ENCODE measurements around the gene COLQ. TPM values are rescaled to one million over a fixed set of nuclear protein-coding genes. Genes with fewer than 3 reads are reported as not detected.
"Not testable (repeated sequence)": the region's sequence is repeated elsewhere in the genome, so short reads cannot be mapped to it uniquely, and the experiment has no call there.

The COLQ gene
- total RNA-seq, 1 experiment from 2014 or later = 0.44 TPM

- Mint-ChIP-seq H3K36me3 (ENCODE audit: insufficient read depth, unreplicated experiment) (no peaks in the 10 kb centered on the region), H3K4me3 (ENCODE audit: unreplicated experiment) (no peak overlapping the region), H3K27ac (ENCODE audit: low read depth, unreplicated experiment) (no peak overlapping the region), H3K27me3 (ENCODE audit: insufficient read depth, unreplicated experiment) (no peaks in the 10 kb centered on the region), H3K4me1 (ENCODE audit: insufficient read depth, unreplicated experiment) (no peaks in the 10 kb centered on the region), H3K9me3 (ENCODE audit: unreplicated experiment) (no peaks in the 10 kb centered on the region)
- no peak for DNase-seq (ENCODE audit: unreplicated experiment)
- BruUV-seq (replicated peaks) = no TSS peak
- CTCF ChIA-PET = interaction anchor here (0.6 kb wide), 1 partner anchor 351 kb away, joined by 5 read pairs; no protein-coding TSS in a partner anchor
- POLR2A ChIA-PET = no interaction called here
- intact Hi-C loops (cut with micrococcal nuclease) = no loop called here
- TF ChIP-seq, protein P1, sequence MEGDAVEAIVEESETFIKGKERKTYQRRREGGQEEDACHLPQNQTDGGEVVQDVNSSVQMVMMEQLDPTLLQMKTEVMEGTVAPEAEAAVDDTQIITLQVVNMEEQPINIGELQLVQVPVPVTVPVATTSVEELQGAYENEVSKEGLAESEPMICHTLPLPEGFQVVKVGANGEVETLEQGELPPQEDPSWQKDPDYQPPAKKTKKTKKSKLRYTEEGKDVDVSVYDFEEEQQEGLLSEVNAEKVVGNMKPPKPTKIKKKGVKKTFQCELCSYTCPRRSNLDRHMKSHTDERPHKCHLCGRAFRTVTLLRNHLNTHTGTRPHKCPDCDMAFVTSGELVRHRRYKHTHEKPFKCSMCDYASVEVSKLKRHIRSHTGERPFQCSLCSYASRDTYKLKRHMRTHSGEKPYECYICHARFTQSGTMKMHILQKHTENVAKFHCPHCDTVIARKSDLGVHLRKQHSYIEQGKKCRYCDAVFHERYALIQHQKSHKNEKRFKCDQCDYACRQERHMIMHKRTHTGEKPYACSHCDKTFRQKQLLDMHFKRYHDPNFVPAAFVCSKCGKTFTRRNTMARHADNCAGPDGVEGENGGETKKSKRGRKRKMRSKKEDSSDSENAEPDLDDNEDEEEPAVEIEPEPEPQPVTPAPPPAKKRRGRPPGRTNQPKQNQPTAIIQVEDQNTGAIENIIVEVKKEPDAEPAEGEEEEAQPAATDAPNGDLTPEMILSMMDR (IDR thresholded peaks at IDR 0.05; ENCODE audit: unreplicated experiment) = no peak
Measured at GRCh38 chr3:15460891-15461531, 60.5 kb downstream of the COLQ start.

DNA sequence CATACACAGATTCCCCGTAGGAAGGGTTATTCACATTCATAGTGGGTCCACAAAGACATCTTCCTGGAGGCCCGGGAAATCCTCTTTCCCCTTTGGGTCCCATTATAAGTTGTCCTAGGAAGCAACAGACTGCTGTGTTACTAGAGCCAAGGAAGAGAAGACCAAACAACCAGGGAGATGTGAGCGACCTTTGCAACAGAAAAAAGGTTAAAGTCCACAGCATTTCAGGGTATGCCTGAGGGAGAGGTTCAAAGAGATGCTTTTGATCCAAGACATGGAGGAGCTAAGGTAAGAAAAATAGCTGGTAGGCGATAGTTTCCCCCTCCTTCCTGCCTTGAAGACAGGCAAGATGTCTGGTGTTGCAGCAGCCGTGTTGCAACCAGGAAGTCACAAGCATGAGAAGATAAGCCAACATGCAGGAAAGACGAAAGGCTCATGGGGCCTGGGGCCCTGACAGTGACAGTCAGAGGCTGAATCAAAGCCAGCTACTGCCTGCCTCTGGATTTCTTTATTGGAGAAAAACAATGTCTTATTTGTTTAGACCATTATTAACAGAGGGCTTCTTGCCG is 63.2 kb downstream of the COLQ start:
- Mint-ChIP-seq H3K4me3 (ENCODE audit: unreplicated experiment) (no peak overlapping the region), H3K27me3 (ENCODE audit: insufficient read depth, unreplicated experiment) (no peaks in the 10 kb centered on the region), H3K4me1 (ENCODE audit: insufficient read depth, unreplicated experiment) (no peaks in the 10 kb centered on the region), H3K9me3 (ENCODE audit: unreplicated experiment) (no peaks in the 10 kb centered on the region), H3K36me3 (ENCODE audit: insufficient read depth, unreplicated experiment) (no peaks in the 10 kb centered on the region), H3K27ac (ENCODE audit: low read depth, unreplicated experiment) (no peak overlapping the region)
- intact Hi-C loops (cut with micrococcal nuclease) = no loop called here
- TF ChIP-seq, protein P1 (IDR thresholded peaks at IDR 0.05; ENCODE audit: unreplicated experiment) = no peak
- ChIA-PET POLR2A (no interaction called here), CTCF (no interaction called here)
- no TSS peak for BruUV-seq (replicated peaks)
- DNase-seq (ENCODE audit: unreplicated experiment) = no peak

- H3K27ac Mint-ChIP-seq (ENCODE audit: low read depth, unreplicated experiment); H3K4me1 Mint-ChIP-seq (ENCODE audit: insufficient read depth, unreplicated experiment); H3K4me3 Mint-ChIP-seq (ENCODE audit: unreplicated experiment); H3K36me3 Mint-ChIP-seq (ENCODE audit: insufficient read depth, unreplicated experiment); DNase-seq (ENCODE audit: unreplicated experiment); H3K27me3 Mint-ChIP-seq (ENCODE audit: insufficient read depth, unreplicated experiment); H3K9me3 Mint-ChIP-seq (ENCODE audit: unreplicated experiment); BruUV-seq (replicated peaks); intact Hi-C loops (cut with micrococcal nuclease): not testable (repeated sequence)
- ChIA-PET POLR2A (interaction anchor here (1.0 kb wide), 1 partner anchor 10 kb away, joined by 5 read pairs; no protein-coding TSS in a partner anchor), CTCF (interaction anchor here (1.5 kb wide), 1 partner anchor 9 kb away, joined by 3 read pairs; no protein-coding TSS in a partner anchor)
Measured at GRCh38 chr3:15456915-15457314, 64.6 kb downstream of the COLQ start.

DNA sequence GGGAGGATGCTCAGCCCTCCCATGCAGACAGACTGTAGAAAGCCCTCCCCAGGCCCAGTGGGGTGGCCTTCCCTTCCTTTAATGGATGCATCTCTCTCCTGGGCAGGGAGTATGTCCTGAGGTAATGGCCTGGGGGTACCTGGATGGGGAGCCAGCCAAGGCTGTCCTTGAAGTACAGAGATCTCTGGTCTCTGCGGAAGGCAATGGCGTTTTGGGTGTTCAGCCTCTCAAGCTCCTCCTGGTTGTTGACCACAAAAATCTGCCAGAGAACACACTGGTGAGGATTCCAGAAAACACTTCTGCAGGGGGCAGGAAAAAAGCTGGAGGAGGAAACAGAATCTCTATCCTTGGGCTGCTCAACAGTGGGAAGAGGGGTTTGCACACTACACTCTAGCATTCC is 65.2 kb downstream of the COLQ start:
- intact Hi-C loops (cut with micrococcal nuclease) = no loop called here
- CTCF ChIA-PET = interaction anchor here (1.5 kb wide), 1 partner anchor 10 kb away, joined by 3 read pairs; no protein-coding TSS in a partner anchor
- H3K27me3 Mint-ChIP-seq (ENCODE audit: insufficient read depth, unreplicated experiment) = no peaks in the 10 kb centered on the region
- H3K4me3 Mint-ChIP-seq (ENCODE audit: unreplicated experiment) = no peak overlapping the region
- no TSS peak for BruUV-seq (replicated peaks)
- no peak for DNase-seq (ENCODE audit: unreplicated experiment)
- POLR2A ChIA-PET = interaction anchor here (1.0 kb wide), 1 partner anchor 10 kb away, joined by 5 read pairs; no protein-coding TSS in a partner anchor
- TF ChIP-seq, protein P1 (IDR thresholded peaks at IDR 0.05; ENCODE audit: unreplicated experiment) = no peak
- no peaks in the 10 kb centered on the region for H3K36me3 Mint-ChIP-seq (ENCODE audit: insufficient read depth, unreplicated experiment)
- H3K9me3 Mint-ChIP-seq (ENCODE audit: unreplicated experiment) = no peaks in the 10 kb centered on the region
- no peak overlapping the region for H3K27ac Mint-ChIP-seq (ENCODE audit: low read depth, unreplicated experiment)
- no peaks in the 10 kb centered on the region for H3K4me1 Mint-ChIP-seq (ENCODE audit: insufficient read depth, unreplicated experiment)
